Fibroblast of skin of back (primary cell): ENCODE measurements around the gene UBE2C.

Source experiments
- DNase-seq: peaks from one replicate; pipeline ENCODE4 v3.0.0-alpha.2; 2013

The UBE2C gene

GRCh38 chr20:45860560-45861220, 48.2 kb downstream of the UBE2C start:
- no peak for DNase-seq

GRCh38 chr20:45861221-45862075, 49.0 kb downstream of the UBE2C start:
- no peak for DNase-seq

GRCh38 chr20:45863543-45864470, 51.4 kb downstream of the UBE2C start:
- DNase-seq: no peak

GRCh38 chr20:45866454-45866853, 54.0 kb downstream of the UBE2C start:
- no peak for DNase-seq
